Activated B cell treated with CpG ODN at 0.5 μM for 24 hours (primary cell): Measurements from ENCODE around the gene ARHGAP26. TPM values are rescaled to one million over a fixed set of nuclear protein-coding genes. Genes with fewer than 3 reads are reported as not detected.

ENCODE experiments used
- ATAC-seq: fragments of 200-7000 bp; cut with Tn5 transposase; one replicate; pipeline ENCODE4 v1.10.0; 2021; ENCODE audit warnings: low read depth, mild to moderate bottlenecking, moderate library complexity
- CTCF ChIA-PET: fragments of 350-600 bp; sonication (Branson Sonifier 250); formaldehyde crosslinking; loops from one replicate; lab custom pipeline; 2021; ENCODE audit warnings: antibody characterized with exemption; lab: Charles Lee
- POLR2A ChIA-PET: fragments of 350-600 bp; sonication (Branson Sonifier 250); formaldehyde crosslinking; loops from one replicate; lab custom pipeline; 2021; ENCODE audit warnings: antibody characterized with exemption; lab: Charles Lee
- DNase-seq: peaks from one replicate; pipeline ENCODE4 v3.0.0; 2022
- H3K27ac Mint-ChIP-seq: one replicate; pipeline ENCODE4 v1.8.0; 2020; ENCODE audit warnings: mixed read lengths
- H3K27me3 Mint-ChIP-seq: one replicate; pipeline ENCODE4 v1.8.0; 2021; ENCODE audit warnings: mixed read lengths
- H3K36me3 Mint-ChIP-seq: one replicate; pipeline ENCODE4 v1.8.0; 2021; ENCODE audit warnings: low read depth, mixed read lengths
- H3K4me1 Mint-ChIP-seq: one replicate; pipeline ENCODE4 v1.8.0; 2021; ENCODE audit warnings: mixed read lengths
- H3K4me3 Mint-ChIP-seq: one replicate; pipeline ENCODE4 v1.8.0; 2020; ENCODE audit warnings: mild to moderate bottlenecking, mixed read lengths
- H3K9me3 Mint-ChIP-seq: one replicate; pipeline ENCODE4 v1.8.0; 2020; ENCODE audit warnings: mixed read lengths
- CTCF ChIP-seq: fragments of 200-600 bp; IDR thresholded peaks from one replicate; pipeline ENCODE4 v1.8.0; 2022; ENCODE audit warnings: antibody characterized with exemption, mild to moderate bottlenecking
- intact Hi-C: fragments of 100-400 bp; cut with micrococcal nuclease; formaldehyde crosslinking; loops from one replicate; pipeline ENCODE4 v1.15.1; 2024
- total RNA-seq: library from RNA; stranded (reverse); gene quantifications from 2 replicates; pipeline ENCODE4 v1.2.3, GENCODE V29; 2022

Gene ARHGAP26
- total RNA-seq, 1 donor from 2014 or later = 20.9 TPM

DNA sequence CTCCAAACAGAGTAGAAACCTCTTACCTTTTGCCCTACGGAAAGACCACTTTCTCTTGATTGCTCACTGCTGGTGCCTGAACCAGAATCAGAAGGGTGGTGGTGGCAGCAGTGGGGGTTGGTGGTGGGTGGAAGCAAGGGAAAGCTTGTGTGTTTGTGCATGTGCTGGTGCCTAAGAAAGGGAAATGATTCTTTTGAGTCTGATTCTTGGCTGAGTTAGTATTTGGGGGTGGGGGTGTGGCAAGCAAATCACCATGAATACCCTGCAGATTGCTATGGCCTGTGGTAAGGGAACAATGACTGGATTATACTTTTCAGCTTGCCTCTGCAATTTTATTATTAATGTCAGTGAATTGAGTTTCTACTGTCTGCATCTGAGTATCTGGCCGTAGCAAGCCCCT lies 106.6 kb downstream of the ARHGAP26 start:
- TF ChIP-seq CTCF = no peak
- no peak overlapping the region for H3K4me3 Mint-ChIP-seq
- ATAC-seq (no peak), DNase-seq (no peak)
- no peaks in the 10 kb centered on the region for H3K9me3 Mint-ChIP-seq
- ChIA-PET CTCF (interaction anchor here (1.0 to 13.8 kb wide), 2 partner anchors 10 to 129 kb away, joined by 4 to 386 read pairs; no protein-coding TSS in a partner anchor), POLR2A (no interaction called here)
- H3K36me3 Mint-ChIP-seq = peaks cover 1% of the 10 kb centered on the region
- no peaks in the 10 kb centered on the region for H3K27me3 Mint-ChIP-seq
- peaks cover 7% of the 10 kb centered on the region for H3K4me1 Mint-ChIP-seq
- H3K27ac Mint-ChIP-seq = no peak overlapping the region
- intact Hi-C loops = no loop called here

- Mint-ChIP-seq H3K27ac (no peak overlapping the region), H3K27me3 (no peaks in the 10 kb centered on the region), H3K4me1 (peaks cover 10% of the 10 kb centered on the region), H3K36me3 (peaks cover 6% of the 10 kb centered on the region), H3K4me3 (no peak overlapping the region), H3K9me3 (no peaks in the 10 kb centered on the region)
- intact Hi-C loops = no loop called here
- CTCF ChIA-PET = interaction anchor here (3.2 to 13.8 kb wide), 2 partner anchors 11 to 130 kb away, joined by 21 to 386 read pairs; no protein-coding TSS in a partner anchor
- no peak for DNase-seq
- no peak for ATAC-seq
- POLR2A ChIA-PET = no interaction called here
- no peak for TF ChIP-seq CTCF
Measured at GRCh38 chr5:142878111-142878510, 107.9 kb downstream of the ARHGAP26 start.

DNA sequence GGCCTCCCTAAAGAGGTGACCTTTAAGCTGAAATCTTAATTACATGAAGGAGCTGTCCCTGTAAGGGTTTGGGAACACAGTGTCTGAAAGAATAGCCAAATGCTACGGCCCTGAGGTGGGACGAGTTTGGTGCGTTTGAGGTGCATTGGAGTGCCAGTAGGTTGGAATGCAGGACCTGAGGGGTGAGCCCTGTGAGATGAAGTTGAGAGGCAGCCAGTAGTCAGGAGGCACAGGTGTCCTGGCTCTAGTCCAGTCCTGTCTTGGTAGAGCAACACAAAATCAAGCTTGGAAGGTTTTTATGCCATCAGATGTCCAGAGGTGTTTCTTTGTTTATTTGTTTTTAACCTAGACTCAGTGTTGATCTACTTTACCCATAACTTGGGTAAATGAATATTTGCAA lies 108.5 kb downstream of the ARHGAP26 start:
- intact Hi-C loops = no loop called here
- Mint-ChIP-seq H3K36me3 (peaks cover 7% of the 10 kb centered on the region), H3K27me3 (no peaks in the 10 kb centered on the region), H3K4me1 (peaks cover 10% of the 10 kb centered on the region), H3K4me3 (no peak overlapping the region), H3K27ac (no peak overlapping the region), H3K9me3 (no peaks in the 10 kb centered on the region)
- DNase-seq (no peak), ATAC-seq (no peak)
- ChIA-PET POLR2A (interaction anchor here (0.6 kb wide), 1 partner anchor 131 kb away, joined by 3 read pairs; no protein-coding TSS in a partner anchor), CTCF (interaction anchor here (1.0 to 13.8 kb wide), 5 partner anchors 10 to 162 kb away, joined by 3 to 386 read pairs (median 5); partner anchors contain the start of gene ARHGAP26)
- TF ChIP-seq CTCF = no peak

DNA sequence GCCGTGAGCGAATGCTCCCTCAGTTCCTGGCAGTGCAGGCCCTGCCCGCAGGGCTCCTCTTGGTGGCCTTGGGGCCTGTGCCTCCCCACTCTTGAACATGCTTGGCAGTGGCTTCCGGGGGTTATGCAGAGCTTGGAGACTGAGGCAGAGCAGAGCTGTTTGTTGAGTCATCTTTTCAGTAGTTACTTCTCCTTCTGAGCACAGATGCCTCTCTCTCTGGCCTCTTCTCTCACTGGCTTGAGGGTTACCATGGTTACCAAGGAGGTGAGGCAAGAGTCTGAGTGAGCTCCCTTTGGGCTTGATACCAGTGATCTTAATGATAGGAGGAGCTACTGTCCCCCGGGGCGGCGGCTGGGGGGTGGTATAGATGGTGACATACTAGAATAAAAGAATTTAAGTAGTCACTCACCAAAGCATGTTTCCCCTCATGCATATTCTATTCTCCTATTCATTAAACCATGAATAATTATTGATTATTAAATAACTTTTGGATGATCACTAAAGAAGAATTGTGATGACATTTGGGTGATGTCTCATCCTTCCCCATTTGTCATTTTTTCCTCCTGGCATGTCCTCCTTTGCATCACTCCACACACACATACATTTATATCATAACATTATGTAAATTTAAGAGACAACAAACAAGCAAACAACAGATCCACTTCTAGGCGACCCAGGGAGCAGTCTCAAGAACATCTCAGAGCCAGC lies 111.1 kb downstream of the ARHGAP26 start:
- POLR2A ChIA-PET = interaction anchor here (0.8 to 2.0 kb wide), 2 partner anchors 131 to 133 kb away, joined by 3 to 6 read pairs; no protein-coding TSS in a partner anchor
- TF ChIP-seq CTCF = no peak
- H3K4me1 Mint-ChIP-seq = peaks cover 10% of the 10 kb centered on the region
- peaks cover 10% of the 10 kb centered on the region for H3K36me3 Mint-ChIP-seq
- DNase-seq = no peak
- no peaks in the 10 kb centered on the region for H3K9me3 Mint-ChIP-seq
- H3K27me3 Mint-ChIP-seq = no peaks in the 10 kb centered on the region
- H3K27ac Mint-ChIP-seq = no peak overlapping the region
- CTCF ChIA-PET = interaction anchor here (0.7 to 13.8 kb wide), 17 partner anchors 8 to 1312 kb away, joined by 3 to 386 read pairs (median 5); partner anchors contain the start of gene ARHGAP26
- intact Hi-C loops = loop anchor here (2.0 kb wide), 1 partner anchor 270 kb away; no protein-coding TSS in a partner anchor
- peak; percentile 85 for ATAC-seq
- H3K4me3 Mint-ChIP-seq = no peak overlapping the region

- Mint-ChIP-seq H3K9me3 (no peaks in the 10 kb centered on the region), H3K4me3 (no peak overlapping the region), H3K27me3 (no peaks in the 10 kb centered on the region), H3K27ac (no peak overlapping the region), H3K36me3 (peaks cover 10% of the 10 kb centered on the region), H3K4me1 (peaks cover 10% of the 10 kb centered on the region)
- ChIA-PET CTCF (interaction anchor here (0.8 to 13.8 kb wide), 9 partner anchors 11 to 1312 kb away, joined by 3 to 386 read pairs (median 5); partner anchors contain the start of gene ARHGAP26), POLR2A (interaction anchor here (2.0 kb wide), 1 partner anchor 134 kb away, joined by 6 read pairs; no protein-coding TSS in a partner anchor)
- DNase-seq (no peak), ATAC-seq (no peak)
- TF ChIP-seq CTCF = no peak
- intact Hi-C loops = loop anchor here (2.0 kb wide), 1 partner anchor 271 kb away; no protein-coding TSS in a partner anchor
Measured at GRCh38 chr5:142881784-142882126, 111.6 kb downstream of the ARHGAP26 start.
